Endothelial cell of umbilical vein (primary cell): ENCODE results near the gene EID2B.
A peak's percentile ranks its signal among the peaks of the same experiment; 100 is the strongest.

Experiments
- EZH2 ChIP-seq: IDR thresholded peaks from 2 replicates; pipeline ENCODE4 v1.6.1; 2012; ENCODE audit warnings: borderline replicate concordance, low read depth, mild to moderate bottlenecking, moderate library complexity, low read length, inconsistent platforms; ENCODE audit not compliant: severe bottlenecking
- FOS ChIP-seq: IDR thresholded peaks from 2 replicates; pipeline ENCODE4 v1.6.1; 2011; ENCODE audit warnings: mild to moderate bottlenecking, low read length, moderate library complexity, borderline replicate concordance; ENCODE audit not compliant: insufficient read depth
- GATA2 ChIP-seq: IDR thresholded peaks from 2 replicates; pipeline ENCODE4 v1.7.0; 2011; ENCODE audit warnings: low read depth, mild to moderate bottlenecking, moderate library complexity, mixed read lengths, low read length; ENCODE audit not compliant: insufficient read length, insufficient read depth
- JUN ChIP-seq: IDR thresholded peaks from 2 replicates; pipeline ENCODE4 v1.6.1; 2011; ENCODE audit warnings: borderline replicate concordance, low read depth; ENCODE audit not compliant: insufficient read length, insufficient read depth
- MYC ChIP-seq: IDR thresholded peaks from one replicate; pipeline ENCODE4 v1.6.1; 2011; ENCODE audit warnings: mild to moderate bottlenecking, low read depth, low read length
- POLR2A ChIP-seq: IDR thresholded peaks from 2 replicates; pipeline ENCODE4 v1.6.1; 2012; ENCODE audit warnings: low read depth, mild to moderate bottlenecking, control low read depth, low read length
- POLR2AphosphoS5 ChIP-seq: IDR thresholded peaks from 2 replicates; pipeline ENCODE4 v1.6.1; 2012; ENCODE audit warnings: low read depth, mild to moderate bottlenecking, control low read depth, low read length, moderate library complexity; ENCODE audit not compliant: insufficient read depth
- TF ChIP-seq, protein P1 (sequence below), 2 donors: IDR thresholded peaks; 1 replicate in 1 of 2; 2 replicates in 1 of 2; pipeline ENCODE4 v1.5.1; 2011; ENCODE audit warnings: low read length in 2 of 2, mild to moderate bottlenecking in 2 of 2, moderate library complexity in 2 of 2, control low read depth in 1 of 2, inconsistent platforms in 1 of 2, low read depth in 1 of 2; ENCODE audit not compliant: insufficient read depth in 1 of 2; ENCODE audit errors: extremely low read depth in 1 of 2
- TF ChIP-seq, protein P2 (sequence below): IDR thresholded peaks from 2 replicates; pipeline ENCODE4 v1.6.1; 2011; ENCODE audit not compliant: insufficient read depth, insufficient read length

DNA sequence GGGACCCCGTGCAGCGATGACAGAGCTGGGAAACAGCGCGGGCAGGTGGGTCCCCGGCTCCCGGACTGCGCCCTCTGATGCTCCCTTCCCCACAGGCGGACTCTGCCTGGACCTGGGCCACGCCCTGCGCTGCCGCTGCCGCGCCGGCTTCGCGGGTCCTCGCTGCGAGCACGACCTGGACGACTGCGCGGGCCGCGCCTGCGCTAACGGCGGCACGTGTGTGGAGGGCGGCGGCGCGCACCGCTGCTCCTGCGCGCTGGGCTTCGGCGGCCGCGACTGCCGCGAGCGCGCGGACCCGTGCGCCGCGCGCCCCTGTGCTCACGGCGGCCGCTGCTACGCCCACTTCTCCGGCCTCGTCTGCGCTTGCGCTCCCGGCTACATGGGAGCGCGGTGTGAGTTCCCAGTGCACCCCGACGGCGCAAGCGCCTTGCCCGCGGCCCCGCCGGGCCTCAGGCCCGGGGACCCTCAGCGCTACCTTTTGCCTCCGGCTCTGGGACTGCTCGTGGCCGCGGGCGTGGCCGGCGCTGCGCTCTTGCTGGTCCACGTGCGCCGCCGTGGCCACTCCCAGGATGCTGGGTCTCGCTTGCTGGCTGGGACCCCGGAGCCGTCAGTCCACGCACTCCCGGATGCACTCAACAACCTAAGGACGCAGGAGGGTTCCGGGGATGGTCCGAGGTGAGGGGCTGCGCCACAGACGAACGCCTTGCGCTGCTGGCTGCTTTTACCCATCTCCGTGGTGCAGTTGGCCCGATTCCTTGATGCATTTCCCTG lies 25.5 kb downstream of the EID2B start:
- TF ChIP-seq, protein P1, sequence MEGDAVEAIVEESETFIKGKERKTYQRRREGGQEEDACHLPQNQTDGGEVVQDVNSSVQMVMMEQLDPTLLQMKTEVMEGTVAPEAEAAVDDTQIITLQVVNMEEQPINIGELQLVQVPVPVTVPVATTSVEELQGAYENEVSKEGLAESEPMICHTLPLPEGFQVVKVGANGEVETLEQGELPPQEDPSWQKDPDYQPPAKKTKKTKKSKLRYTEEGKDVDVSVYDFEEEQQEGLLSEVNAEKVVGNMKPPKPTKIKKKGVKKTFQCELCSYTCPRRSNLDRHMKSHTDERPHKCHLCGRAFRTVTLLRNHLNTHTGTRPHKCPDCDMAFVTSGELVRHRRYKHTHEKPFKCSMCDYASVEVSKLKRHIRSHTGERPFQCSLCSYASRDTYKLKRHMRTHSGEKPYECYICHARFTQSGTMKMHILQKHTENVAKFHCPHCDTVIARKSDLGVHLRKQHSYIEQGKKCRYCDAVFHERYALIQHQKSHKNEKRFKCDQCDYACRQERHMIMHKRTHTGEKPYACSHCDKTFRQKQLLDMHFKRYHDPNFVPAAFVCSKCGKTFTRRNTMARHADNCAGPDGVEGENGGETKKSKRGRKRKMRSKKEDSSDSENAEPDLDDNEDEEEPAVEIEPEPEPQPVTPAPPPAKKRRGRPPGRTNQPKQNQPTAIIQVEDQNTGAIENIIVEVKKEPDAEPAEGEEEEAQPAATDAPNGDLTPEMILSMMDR (IDR thresholded peaks at IDR 0.05; ENCODE audit: extremely low read depth in 1 of 2, insufficient read depth in 1 of 2, low read depth in 1 of 2, low read length in 2 of 2) = no peak
- TF ChIP-seq EZH2 = peak; percentile 40
- TF ChIP-seq POLR2A = no peak
- no peak for TF ChIP-seq GATA2
- peak; percentile 52 for TF ChIP-seq POLR2AphosphoS5
- TF ChIP-seq, protein P2, sequence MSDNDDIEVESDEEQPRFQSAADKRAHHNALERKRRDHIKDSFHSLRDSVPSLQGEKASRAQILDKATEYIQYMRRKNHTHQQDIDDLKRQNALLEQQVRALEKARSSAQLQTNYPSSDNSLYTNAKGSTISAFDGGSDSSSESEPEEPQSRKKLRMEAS = peak; percentile 74
- TF ChIP-seq JUN = no peak
- TF ChIP-seq FOS = no peak
- no peak for TF ChIP-seq MYC
